K562 (cell line): ENCODE measurements around the gene DLX3. TPM values are rescaled to one million over a fixed set of nuclear protein-coding genes. Genes with fewer than 3 reads are reported as not detected.
A peak's percentile ranks its signal among the peaks of the same experiment; 100 is the strongest.

Experiments used
- ARHGAP35 ChIP-seq: fragments of 450-650 bp; IDR thresholded peaks from 2 replicates; pipeline ENCODE4 v1.6.1; 2018; ENCODE audit not compliant: partially characterized antibody
- ATF7 ChIP-seq: fragments of 450-650 bp; IDR thresholded peaks from 2 replicates; pipeline ENCODE4 v1.7.1; 2014; ENCODE audit warnings: mild to moderate bottlenecking, moderate library complexity
- ELF1 ChIP-seq: fragments of 200-800 bp; sonication (Bioruptor generic); IDR thresholded peaks from 2 replicates; pipeline ENCODE4 v1.6.1; 2016; ENCODE audit warnings: missing genetic modification characterization, missing compliant biosample characterization
- ELF4 ChIP-seq: fragments of 450-650 bp; formaldehyde crosslinking; IDR thresholded peaks from 2 replicates; pipeline ENCODE4 v1.4.0; 2022; ENCODE audit warnings: missing genetic modification characterization
- JUND ChIP-seq, 2 experiments: IDR thresholded peaks; 2 replicates in 1 of 2; 3 replicates in 1 of 2; pipeline ENCODE4 v1.6.1; 2011; ENCODE audit warnings: borderline replicate concordance in 2 of 2, low read depth in 2 of 2, low read length in 2 of 2, improper control_type of control experiment in 1 of 2, missing biosample characterization in 1 of 2, missing genetic modification characterization in 1 of 2, missing genetic modification reagents in 1 of 2
- MAZ ChIP-seq, 2 experiments: fragments of 450-650 bp in 1 of 2; sonication (generic) in 1 of 2; formaldehyde crosslinking; IDR thresholded peaks in 1 of 2; conservative IDR thresholded peaks in 1 of 2; 2 replicates each; pipeline versions ENCODE4 v1.4.0 to v1.5.0; 2020; ENCODE audit warnings: mild to moderate bottlenecking in 1 of 2, missing genetic modification reagents in 1 of 2
- MYNN ChIP-seq, 2 experiments: sonication (generic); formaldehyde crosslinking in 1 of 2; IDR thresholded peaks; 2 replicates each; pipeline versions ENCODE4 v1.5.0 to v1.6.1; 2016 to 2020; ENCODE audit warnings: antibody characterized with exemption in 1 of 2, missing genetic modification reagents in 1 of 2
- PHF8 ChIP-seq: fragments of 200-600 bp; sonication (generic); IDR thresholded peaks from 2 replicates; pipeline ENCODE4 v1.6.1; 2012; ENCODE audit warnings: mixed run types, mild to moderate bottlenecking, inconsistent platforms, low read length, moderate library complexity, borderline replicate concordance
- SMAD4 ChIP-seq: fragments of 250-450 bp; sonication (Bioruptor Pico); conservative IDR thresholded peaks from 2 replicates; pipeline ENCODE4 v1.8.0; 2021; ENCODE audit warnings: inconsistent platforms, mild to moderate bottlenecking, moderate library complexity
- SMARCA4 ChIP-seq: fragments of 450-650 bp; IDR thresholded peaks from 2 replicates; pipeline ENCODE4 v1.6.1; 2016
- SRSF7 ChIP-seq: fragments of 200-400 bp; formaldehyde crosslinking; optimal IDR thresholded peaks from 2 replicates; pipeline ENCODE3; 2017; ENCODE audit warnings: mild to moderate bottlenecking, low read depth, low read length
- TEAD1 ChIP-seq, 2 experiments: fragments of 450-650 bp in 1 of 2; sonication (generic) in 1 of 2; formaldehyde crosslinking; IDR thresholded peaks; 2 replicates each; pipeline versions ENCODE4 v1.4.0 to v1.8.0; 2020 to 2022; ENCODE audit warnings: mild to moderate bottlenecking in 2 of 2, missing genetic modification reagents in 1 of 2
- ZNF274 ChIP-seq: IDR thresholded peaks from 2 replicates; pipeline ENCODE4 v1.6.1; 2011; ENCODE audit warnings: low read depth, mild to moderate bottlenecking, low read length, moderate library complexity, borderline replicate concordance
- ZNF316 ChIP-seq: fragments of 450-650 bp; IDR thresholded peaks from 2 replicates; pipeline ENCODE4 v1.6.1; 2016
- polyA plus RNA-seq, 8 experiments: library from polyadenylated mRNA; depleted of rRNA in 4 of 8; stranded (reverse) in 5 of 8; unstranded in 3 of 8; fragments of >200 nt; fragmentation: Nextera tagmentation in 2 of 8; fragmentation: Illumina TruSeq in 1 of 8; extraction: Ambion mirVana in 2 of 8; extraction: Trizol in 1 of 8; gene quantifications; 2 replicates each; pipeline versions ENCODE4 v1.2.1 to v1.2.3, GENCODE V29; 2011 to 2014; ENCODE audit warnings: inconsistent platforms in 1 of 8, missing spikeins in 1 of 8
- total RNA-seq, 7 experiments: library from RNA; depleted of rRNA in 6 of 7; stranded (reverse); fragments of >200 nt in 6 of 7; fragmentation: Illumina TruSeq in 2 of 7; extraction: Trizol in 2 of 7; gene quantifications; 2 replicates each; pipeline versions ENCODE4 v1.2.1 to v1.2.3, GENCODE V29; 2011 to 2021; ENCODE audit warnings: low replicate concordance in 1 of 7
- TF ChIP-seq, protein P1 (sequence below): IDR thresholded peaks from 2 replicates; pipeline ENCODE4 v1.6.1; 2016; ENCODE audit warnings: missing genetic modification characterization, missing compliant biosample characterization
- TF ChIP-seq, protein P2 (sequence below): fragments of 450-650 bp; formaldehyde crosslinking; IDR thresholded peaks from 2 replicates; pipeline ENCODE4 v1.4.0; 2020; ENCODE audit warnings: mild to moderate bottlenecking, moderate library complexity
- TF ChIP-seq, protein P3 (sequence below), 3 experiments: fragments of 200-800 bp in 1 of 3; fragments of 250-450 bp in 1 of 3; fragments of 450-650 bp in 1 of 3; sonication (Bioruptor Pico) in 1 of 3; sonication (Bioruptor generic) in 1 of 3; formaldehyde crosslinking in 1 of 3; IDR thresholded peaks; 2 replicates each; pipeline versions ENCODE4 v1.6.1 to v1.8.0; 2016 to 2022; ENCODE audit warnings: mild to moderate bottlenecking in 2 of 3, missing genetic modification characterization in 2 of 3, missing compliant biosample characterization in 1 of 3, moderate library complexity in 1 of 3

DLX3 gene
- total and polyA plus RNA-seq, 9 of the 15 experiments (the other 6 are each of a cell fraction or from before 2014, with no cell fraction given) = not detected

DNA sequence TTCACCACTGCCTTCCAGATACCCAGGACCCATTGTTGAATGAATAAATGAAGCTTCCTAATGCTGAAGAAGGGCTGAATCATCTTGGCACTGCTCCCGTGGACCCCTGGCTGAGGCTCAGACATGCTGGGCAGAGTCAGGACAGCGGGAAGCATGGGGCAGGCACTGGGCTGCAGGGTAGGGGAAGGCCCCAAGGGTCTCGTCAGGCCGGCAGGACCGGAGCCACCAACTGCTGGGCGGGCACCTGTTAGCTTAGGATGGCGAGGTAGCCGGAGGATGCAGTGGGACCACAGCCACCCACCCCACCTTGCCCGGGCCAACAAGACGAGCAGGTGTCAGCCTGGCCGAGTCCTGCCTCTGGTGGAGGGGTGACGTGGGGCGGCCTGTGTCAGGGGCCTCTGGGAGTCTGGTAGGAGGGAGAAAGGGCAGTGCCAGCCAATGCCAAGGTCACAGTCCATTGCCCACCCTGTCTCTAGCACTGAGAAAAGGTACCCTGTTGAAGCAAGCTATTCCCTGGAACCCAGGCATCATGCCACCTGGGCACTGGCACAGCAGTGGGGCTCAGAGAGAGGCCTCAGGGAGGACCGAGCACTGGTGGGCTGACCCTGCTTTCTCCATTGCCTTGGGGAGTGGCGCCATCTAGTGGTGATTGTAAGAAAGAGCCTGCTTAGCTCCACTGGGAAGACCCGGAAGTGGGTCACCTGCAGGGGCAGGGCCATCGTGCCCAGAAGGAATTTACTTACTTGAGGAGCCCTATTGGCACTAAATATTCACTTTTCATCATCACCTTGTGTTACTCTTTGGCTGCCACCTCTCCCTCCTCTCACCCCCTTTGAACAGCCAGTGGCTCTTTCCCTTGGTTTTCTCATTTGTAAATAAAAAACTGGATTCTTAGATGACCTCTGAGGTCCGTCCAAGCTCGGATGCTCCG, 3.0 kb upstream of the DLX3 start (continued):
- TF ChIP-seq, protein P1, sequence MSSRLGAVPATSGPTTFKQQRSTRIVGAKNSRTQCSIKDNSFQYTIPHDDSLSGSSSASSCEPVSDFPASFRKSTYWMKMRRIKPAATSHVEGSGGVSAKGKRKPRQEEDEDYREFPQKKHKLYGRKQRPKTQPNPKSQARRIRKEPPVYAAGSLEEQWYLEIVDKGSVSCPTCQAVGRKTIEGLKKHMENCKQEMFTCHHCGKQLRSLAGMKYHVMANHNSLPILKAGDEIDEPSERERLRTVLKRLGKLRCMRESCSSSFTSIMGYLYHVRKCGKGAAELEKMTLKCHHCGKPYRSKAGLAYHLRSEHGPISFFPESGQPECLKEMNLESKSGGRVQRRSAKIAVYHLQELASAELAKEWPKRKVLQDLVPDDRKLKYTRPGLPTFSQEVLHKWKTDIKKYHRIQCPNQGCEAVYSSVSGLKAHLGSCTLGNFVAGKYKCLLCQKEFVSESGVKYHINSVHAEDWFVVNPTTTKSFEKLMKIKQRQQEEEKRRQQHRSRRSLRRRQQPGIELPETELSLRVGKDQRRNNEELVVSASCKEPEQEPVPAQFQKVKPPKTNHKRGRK (tag) = peak; percentile 61
- TF ChIP-seq ZNF274 = no peak
- TF ChIP-seq MAZ (CRISPR knock-in tag; conservative IDR thresholded peaks at IDR 0.05 in 1 of 2, IDR thresholded peaks at IDR 0.05 in 1 of 2) = 0 out of 4 replicates have a peak, but pooled peaks of 1 of the 2 experiments have one; percentile 36
- no peak for TF ChIP-seq ZNF316
- 0 out of 2 replicates have a peak, but pooled peaks have one; percentile 70 for TF ChIP-seq MYNN (IDR thresholded peaks at IDR 0.05)
- TF ChIP-seq MYNN (CRISPR knock-in tag; IDR thresholded peaks at IDR 0.05) = no peak
- TF ChIP-seq JUND (IDR thresholded peaks at IDR 0.05; ENCODE audit: borderline replicate concordance, low read depth, low read length) = peak; percentile 19; the same call in 1 of the 2 replicates
- TF ChIP-seq JUND (tag; IDR thresholded peaks at IDR 0.05; ENCODE audit: borderline replicate concordance, low read depth, low read length) = no peak
- TF ChIP-seq SMARCA4 = no peak
- TF ChIP-seq, protein P2, sequence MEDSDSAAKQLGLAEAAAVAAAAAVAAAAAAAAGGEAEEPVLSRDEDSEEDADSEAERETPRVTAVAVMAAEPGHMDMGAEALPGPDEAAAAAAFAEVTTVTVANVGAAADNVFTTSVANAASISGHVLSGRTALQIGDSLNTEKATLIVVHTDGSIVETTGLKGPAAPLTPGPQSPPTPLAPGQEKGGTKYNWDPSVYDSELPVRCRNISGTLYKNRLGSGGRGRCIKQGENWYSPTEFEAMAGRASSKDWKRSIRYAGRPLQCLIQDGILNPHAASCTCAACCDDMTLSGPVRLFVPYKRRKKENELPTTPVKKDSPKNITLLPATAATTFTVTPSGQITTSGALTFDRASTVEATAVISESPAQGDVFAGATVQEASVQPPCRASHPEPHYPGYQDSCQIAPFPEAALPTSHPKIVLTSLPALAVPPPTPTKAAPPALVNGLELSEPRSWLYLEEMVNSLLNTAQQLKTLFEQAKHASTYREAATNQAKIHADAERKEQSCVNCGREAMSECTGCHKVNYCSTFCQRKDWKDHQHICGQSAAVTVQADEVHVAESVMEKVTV (CRISPR knock-in tag) = peak; percentile 92
- TF ChIP-seq ARHGAP35 = no peak
- TF ChIP-seq ELF1 = peak; percentile 96
- TF ChIP-seq ELF4 (CRISPR knock-in tag) = peak; percentile 85
- no peak for TF ChIP-seq SRSF7
- TF ChIP-seq TEAD1 (CRISPR knock-in tag; IDR thresholded peaks at IDR 0.05) = 0 out of 4 replicates have a peak, but pooled peaks of 1 of the 2 experiments have one; percentile 31
- TF ChIP-seq PHF8 = no peak
- TF ChIP-seq, protein P3, sequence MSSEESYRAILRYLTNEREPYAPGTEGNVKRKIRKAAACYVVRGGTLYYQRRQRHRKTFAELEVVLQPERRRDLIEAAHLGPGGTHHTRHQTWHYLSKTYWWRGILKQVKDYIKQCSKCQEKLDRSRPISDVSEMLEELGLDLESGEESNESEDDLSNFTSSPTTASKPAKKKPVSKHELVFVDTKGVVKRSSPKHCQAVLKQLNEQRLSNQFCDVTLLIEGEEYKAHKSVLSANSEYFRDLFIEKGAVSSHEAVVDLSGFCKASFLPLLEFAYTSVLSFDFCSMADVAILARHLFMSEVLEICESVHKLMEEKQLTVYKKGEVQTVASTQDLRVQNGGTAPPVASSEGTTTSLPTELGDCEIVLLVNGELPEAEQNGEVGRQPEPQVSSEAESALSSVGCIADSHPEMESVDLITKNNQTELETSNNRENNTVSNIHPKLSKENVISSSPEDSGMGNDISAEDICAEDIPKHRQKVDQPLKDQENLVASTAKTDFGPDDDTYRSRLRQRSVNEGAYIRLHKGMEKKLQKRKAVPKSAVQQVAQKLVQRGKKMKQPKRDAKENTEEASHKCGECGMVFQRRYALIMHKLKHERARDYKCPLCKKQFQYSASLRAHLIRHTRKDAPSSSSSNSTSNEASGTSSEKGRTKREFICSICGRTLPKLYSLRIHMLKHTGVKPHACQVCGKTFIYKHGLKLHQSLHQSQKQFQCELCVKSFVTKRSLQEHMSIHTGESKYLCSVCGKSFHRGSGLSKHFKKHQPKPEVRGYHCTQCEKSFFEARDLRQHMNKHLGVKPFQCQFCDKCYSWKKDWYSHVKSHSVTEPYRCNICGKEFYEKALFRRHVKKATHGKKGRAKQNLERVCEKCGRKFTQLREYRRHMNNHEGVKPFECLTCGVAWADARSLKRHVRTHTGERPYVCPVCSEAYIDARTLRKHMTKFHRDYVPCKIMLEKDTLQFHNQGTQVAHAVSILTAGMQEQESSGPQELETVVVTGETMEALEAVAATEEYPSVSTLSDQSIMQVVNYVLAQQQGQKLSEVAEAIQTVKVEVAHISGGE (CRISPR knock-in tag; IDR thresholded peaks at IDR 0.05) = no peak
- 0 out of 2 replicates have a peak, but pooled peaks have one; percentile 13 for TF ChIP-seq ATF7
- no peak for TF ChIP-seq SMAD4
